Measurements from ENCODE around the gene CCDC138. TPM values are rescaled to one million over a fixed set of nuclear protein-coding genes. Genes with fewer than 3 reads are reported as not detected.

CCDC138 gene
- total RNA-seq, 4 donors from 2014 or later = 4.2 to 9.2 (median 6.5) TPM

- WGBS, 2 donors = 36 to 62% methylated on average over 3 to 8 of the region's 8 CpGs
- Histone ChIP-seq H3K36me3 (peaks cover 0 to 16% (median 0%) of the 10 kb centered on the region in 3 donors), H3K4me3 (no peak overlapping the region), H3K27ac (peak overlapping the region in 3 of 4 donors; percentile 38 to 75 (median 68)), H3K9me3 (no peaks in the 10 kb centered on the region), H3K27me3 (no peaks in the 10 kb centered on the region), H3K4me1 (peaks cover 19 to 80% (median 39%) of the 10 kb centered on the region in 3 donors)
- intact Hi-C loops (cut with DNase I) = no loop called here
- DNase-seq = no peak
- TF ChIP-seq, protein P1, sequence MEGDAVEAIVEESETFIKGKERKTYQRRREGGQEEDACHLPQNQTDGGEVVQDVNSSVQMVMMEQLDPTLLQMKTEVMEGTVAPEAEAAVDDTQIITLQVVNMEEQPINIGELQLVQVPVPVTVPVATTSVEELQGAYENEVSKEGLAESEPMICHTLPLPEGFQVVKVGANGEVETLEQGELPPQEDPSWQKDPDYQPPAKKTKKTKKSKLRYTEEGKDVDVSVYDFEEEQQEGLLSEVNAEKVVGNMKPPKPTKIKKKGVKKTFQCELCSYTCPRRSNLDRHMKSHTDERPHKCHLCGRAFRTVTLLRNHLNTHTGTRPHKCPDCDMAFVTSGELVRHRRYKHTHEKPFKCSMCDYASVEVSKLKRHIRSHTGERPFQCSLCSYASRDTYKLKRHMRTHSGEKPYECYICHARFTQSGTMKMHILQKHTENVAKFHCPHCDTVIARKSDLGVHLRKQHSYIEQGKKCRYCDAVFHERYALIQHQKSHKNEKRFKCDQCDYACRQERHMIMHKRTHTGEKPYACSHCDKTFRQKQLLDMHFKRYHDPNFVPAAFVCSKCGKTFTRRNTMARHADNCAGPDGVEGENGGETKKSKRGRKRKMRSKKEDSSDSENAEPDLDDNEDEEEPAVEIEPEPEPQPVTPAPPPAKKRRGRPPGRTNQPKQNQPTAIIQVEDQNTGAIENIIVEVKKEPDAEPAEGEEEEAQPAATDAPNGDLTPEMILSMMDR (IDR thresholded peaks at IDR 0.05) = no peak
- no peak for TF ChIP-seq POLR2A (IDR thresholded peaks at IDR 0.05)
Measured at GRCh38 chr2:108925735-108926134, 139.2 kb downstream of the CCDC138 start.

Small RNAs within 50 kb of the gene (small RNA-seq; reads per million reads assigned to genes)
- gene AC073415.1 = 0 reads per million in 4 donors

Other genes with a start within 250 kb of the CCDC138 start
- 10 to 100 TPM; 36.8 to 69.6 (median 52.2) TPM for gene RANBP2, start 67.3 kb upstream of the CCDC138 start, total RNA-seq
- 1 to 10 TPM; 3.9 to 5.3 (median 4.4) TPM for gene EDAR, start 202.4 kb downstream of the CCDC138 start, total RNA-seq